Measurements from ENCODE around the gene SLC25A27.

DNA sequence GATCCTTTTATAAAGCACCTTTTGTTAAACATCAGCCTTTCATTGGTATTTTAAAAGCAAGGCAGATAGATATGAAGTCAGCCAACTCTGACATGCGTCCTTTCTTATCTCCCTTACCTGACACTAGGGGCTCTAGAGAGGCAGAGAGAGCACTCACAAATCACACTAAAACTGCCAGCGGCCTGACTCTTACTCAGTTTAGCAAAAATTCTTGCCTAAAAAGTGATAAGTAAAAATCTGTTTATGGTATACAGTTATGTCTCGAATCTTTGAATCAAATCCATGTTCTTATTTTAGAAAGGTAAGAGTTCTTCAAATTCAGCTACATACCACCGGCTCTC, 24.5 kb downstream of the SLC25A27 start:
- TF ChIP-seq, protein P1, sequence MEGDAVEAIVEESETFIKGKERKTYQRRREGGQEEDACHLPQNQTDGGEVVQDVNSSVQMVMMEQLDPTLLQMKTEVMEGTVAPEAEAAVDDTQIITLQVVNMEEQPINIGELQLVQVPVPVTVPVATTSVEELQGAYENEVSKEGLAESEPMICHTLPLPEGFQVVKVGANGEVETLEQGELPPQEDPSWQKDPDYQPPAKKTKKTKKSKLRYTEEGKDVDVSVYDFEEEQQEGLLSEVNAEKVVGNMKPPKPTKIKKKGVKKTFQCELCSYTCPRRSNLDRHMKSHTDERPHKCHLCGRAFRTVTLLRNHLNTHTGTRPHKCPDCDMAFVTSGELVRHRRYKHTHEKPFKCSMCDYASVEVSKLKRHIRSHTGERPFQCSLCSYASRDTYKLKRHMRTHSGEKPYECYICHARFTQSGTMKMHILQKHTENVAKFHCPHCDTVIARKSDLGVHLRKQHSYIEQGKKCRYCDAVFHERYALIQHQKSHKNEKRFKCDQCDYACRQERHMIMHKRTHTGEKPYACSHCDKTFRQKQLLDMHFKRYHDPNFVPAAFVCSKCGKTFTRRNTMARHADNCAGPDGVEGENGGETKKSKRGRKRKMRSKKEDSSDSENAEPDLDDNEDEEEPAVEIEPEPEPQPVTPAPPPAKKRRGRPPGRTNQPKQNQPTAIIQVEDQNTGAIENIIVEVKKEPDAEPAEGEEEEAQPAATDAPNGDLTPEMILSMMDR (IDR thresholded peaks at IDR 0.05; ENCODE audit: low read depth, low read length) = peak; percentile 60
- TF ChIP-seq EZH2phosphoT487 (IDR thresholded peaks at IDR 0.05; ENCODE audit: low read depth) = no peak
